GM10266 (cell line): Measurements from ENCODE around the gene PCNA.

Experiments used
- DNase-seq: peaks from one replicate; pipeline ENCODE4 v3.0.0; 2012; ENCODE audit errors: extremely low spot score
- TF ChIP-seq, protein P1 (sequence below): IDR thresholded peaks from 2 replicates; pipeline ENCODE4 v1.5.1; 2012; ENCODE audit warnings: mild to moderate bottlenecking, low read depth; ENCODE audit not compliant: control insufficient read depth, insufficient read depth; ENCODE audit errors: missing control alignments

Gene PCNA

GRCh38 chr20:5149892-5150225 is 30.1 kb upstream of the PCNA start:
- TF ChIP-seq, protein P1, sequence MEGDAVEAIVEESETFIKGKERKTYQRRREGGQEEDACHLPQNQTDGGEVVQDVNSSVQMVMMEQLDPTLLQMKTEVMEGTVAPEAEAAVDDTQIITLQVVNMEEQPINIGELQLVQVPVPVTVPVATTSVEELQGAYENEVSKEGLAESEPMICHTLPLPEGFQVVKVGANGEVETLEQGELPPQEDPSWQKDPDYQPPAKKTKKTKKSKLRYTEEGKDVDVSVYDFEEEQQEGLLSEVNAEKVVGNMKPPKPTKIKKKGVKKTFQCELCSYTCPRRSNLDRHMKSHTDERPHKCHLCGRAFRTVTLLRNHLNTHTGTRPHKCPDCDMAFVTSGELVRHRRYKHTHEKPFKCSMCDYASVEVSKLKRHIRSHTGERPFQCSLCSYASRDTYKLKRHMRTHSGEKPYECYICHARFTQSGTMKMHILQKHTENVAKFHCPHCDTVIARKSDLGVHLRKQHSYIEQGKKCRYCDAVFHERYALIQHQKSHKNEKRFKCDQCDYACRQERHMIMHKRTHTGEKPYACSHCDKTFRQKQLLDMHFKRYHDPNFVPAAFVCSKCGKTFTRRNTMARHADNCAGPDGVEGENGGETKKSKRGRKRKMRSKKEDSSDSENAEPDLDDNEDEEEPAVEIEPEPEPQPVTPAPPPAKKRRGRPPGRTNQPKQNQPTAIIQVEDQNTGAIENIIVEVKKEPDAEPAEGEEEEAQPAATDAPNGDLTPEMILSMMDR = no peak
- no peak for DNase-seq

- no peak for DNase-seq
- TF ChIP-seq, protein P1 = no peak
These were observed 28.8 kb upstream of the PCNA start for GRCh38 chr20:5148581-5148980.

DNA sequence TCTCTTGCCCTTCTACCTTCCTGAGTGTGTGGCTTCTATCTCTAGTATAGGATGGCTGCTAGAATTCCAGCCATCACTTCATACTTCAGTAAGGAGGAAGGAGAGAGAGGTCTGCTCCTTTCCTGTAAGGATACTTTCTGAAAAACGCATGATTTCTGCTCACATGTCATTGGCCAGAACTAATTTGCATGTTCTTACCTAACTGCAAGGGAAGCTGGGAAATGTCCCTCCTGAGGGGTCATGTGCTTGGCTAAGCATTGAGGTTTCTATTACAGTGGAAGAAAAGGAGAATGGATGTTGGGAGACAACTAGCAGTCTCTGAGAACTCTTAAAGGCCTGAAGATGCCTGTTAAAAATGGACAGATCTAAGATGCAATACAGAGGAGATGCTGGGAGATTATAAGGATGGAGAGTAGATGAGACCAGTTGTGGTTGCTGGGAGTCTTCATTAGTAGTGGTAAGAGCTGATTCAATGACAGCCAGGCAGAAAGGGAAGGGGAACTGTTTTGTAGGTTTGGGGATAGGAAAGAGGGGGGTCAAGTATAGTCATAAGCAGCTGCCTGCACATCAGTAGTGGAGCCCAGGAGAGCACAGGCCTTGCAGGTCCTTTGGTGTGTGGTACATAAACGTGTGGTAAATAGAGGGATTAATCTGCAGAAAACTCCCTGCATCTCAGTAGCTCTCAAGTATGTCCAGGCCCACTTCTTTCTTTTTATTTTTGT is 27.3 kb upstream of the PCNA start:
- TF ChIP-seq, protein P1 = no peak

DNA sequence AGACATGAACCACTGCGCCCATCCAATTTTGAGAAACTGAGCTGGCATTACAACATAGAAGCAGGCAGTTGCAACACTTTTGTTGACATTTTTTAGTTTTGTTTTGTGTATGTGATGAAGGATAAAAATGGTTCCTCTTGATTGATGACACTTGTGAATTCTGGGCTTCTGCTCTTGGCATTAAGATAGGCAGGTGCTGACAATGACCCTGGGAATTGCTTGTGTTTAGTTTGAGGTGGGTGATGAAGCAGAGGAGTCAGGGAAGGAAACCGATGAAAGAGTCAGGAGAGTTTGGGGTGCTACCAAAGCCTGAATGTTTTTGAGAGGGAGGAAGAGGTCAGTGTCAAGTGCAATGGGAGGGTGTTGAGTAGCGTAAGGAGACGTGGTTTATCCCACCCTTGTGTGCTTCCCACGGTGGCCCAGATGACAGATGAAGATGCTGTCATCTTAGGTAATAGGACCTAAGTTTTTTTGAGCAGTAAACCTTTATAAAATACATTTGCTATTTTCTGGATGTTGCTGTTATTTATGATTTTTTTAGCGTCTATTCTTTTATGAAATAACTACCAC is 26.4 kb upstream of the PCNA start:
- DNase-seq = no peak
- TF ChIP-seq, protein P1 = no peak

More for the DNA sequence above, 27.3 kb upstream of the PCNA start:
- DNase-seq = no peak

DNA sequence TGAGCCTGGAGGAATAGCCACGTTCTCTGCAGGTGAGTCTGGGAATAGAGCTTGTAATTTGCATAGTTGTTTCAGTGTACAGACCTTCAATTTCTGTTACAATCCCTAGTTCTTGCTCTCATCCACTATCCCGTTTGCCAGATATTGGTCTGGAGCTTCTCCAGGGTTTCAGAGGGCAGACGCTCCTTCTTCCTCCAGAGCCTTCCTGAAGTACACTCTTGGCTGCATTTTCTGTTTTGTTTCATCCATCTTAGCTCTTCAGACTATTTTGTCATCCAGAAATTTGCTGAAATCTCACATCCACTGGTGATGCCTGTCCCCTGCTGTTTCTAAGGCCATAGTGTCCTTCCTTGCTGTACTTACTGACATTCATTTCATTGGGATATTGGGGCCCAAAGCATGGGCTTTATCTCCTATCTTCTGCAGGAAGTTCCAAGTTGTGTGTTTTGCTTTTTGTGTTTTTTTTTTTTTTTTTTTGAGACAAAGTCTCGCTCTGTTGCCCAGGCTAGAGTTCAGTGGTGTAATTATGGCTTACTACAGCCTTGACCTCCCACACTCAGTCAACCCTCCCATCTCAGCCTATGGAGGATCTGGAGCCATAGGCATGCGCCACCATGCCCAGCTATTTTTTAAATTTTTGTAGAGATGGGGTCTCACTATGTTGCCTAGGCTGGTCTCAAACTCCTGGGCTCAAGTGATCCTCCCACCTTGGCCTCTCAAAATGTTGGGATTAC is 25.8 kb upstream of the PCNA start:
- TF ChIP-seq, protein P1 = no peak
- no peak for DNase-seq

DNA sequence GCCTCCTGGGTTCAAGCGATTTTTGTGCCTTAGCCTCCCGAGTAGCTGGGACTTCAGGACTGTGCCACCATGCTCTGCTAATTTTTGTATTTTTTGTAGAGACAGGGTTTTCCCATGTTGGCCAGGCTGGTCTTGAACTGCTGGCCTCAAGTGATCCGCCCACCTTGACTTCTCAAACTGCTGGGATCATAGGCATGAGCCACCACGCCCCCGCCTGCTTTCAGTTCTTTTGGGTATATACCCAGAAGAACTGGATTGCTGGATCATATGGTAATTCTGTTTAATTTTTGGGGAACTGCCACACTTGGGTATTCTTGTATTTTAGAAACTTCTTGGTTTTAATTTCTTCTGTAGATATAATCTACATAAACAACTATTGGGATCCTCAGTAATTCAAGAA is 24.1 kb upstream of the PCNA start:
- no peak for DNase-seq
- TF ChIP-seq, protein P1 = no peak

- no peak for DNase-seq
- TF ChIP-seq, protein P1 = no peak
These were observed 21.9 kb upstream of the PCNA start for GRCh38 chr20:5141615-5142014.
